HG03175 (cell line): ENCODE results near the gene GRIP1.

ENCODE experiments used
- ATAC-seq: cut with Tn5 transposase; IDR thresholded peaks from one replicate; pipeline ENCODE4 v1.9.1; 2021; ENCODE audit warnings: mild to moderate bottlenecking, moderate library complexity; ENCODE audit not compliant: unreplicated experiment

GRIP1 gene, protein sequence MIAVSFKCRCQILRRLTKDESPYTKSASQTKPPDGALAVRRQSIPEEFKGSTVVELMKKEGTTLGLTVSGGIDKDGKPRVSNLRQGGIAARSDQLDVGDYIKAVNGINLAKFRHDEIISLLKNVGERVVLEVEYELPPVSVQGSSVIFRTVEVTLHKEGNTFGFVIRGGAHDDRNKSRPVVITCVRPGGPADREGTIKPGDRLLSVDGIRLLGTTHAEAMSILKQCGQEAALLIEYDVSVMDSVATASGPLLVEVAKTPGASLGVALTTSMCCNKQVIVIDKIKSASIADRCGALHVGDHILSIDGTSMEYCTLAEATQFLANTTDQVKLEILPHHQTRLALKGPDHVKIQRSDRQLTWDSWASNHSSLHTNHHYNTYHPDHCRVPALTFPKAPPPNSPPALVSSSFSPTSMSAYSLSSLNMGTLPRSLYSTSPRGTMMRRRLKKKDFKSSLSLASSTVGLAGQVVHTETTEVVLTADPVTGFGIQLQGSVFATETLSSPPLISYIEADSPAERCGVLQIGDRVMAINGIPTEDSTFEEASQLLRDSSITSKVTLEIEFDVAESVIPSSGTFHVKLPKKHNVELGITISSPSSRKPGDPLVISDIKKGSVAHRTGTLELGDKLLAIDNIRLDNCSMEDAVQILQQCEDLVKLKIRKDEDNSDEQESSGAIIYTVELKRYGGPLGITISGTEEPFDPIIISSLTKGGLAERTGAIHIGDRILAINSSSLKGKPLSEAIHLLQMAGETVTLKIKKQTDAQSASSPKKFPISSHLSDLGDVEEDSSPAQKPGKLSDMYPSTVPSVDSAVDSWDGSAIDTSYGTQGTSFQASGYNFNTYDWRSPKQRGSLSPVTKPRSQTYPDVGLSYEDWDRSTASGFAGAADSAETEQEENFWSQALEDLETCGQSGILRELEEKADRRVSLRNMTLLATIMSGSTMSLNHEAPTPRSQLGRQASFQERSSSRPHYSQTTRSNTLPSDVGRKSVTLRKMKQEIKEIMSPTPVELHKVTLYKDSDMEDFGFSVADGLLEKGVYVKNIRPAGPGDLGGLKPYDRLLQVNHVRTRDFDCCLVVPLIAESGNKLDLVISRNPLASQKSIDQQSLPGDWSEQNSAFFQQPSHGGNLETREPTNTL

GRCh38 chr12:66678338-66679275 is at the start of gene GRIP1:
GRIP1 (minus strand) TSS chr12:66679076; CDS start chr12:66678904, 172 bp downstream.
- ATAC-seq, result no peak

- ATAC-seq, result no peak
Measured at GRCh38 chr12:66726556-66726955, 47.7 kb upstream of the GRIP1 start.

DNA sequence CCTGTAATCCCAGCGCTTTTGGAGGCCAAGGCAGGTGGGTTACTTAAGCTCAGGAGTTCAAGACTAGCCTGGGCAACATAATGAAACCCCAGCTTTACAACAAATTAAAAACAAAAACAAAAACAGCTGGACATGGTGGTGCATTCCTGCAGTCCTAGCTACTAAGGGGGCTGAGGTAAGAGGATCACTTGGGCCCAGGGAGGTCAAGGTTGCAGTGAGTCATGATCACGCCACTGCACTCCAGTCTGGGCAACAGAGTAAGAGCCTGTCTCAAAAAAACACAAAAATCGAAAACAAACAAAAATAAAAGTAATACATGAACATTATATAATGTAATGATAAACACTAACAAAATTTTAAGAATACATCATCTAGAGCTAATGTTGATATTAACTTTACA is 46.2 kb upstream of the GRIP1 start:
- no peak for ATAC-seq

DNA sequence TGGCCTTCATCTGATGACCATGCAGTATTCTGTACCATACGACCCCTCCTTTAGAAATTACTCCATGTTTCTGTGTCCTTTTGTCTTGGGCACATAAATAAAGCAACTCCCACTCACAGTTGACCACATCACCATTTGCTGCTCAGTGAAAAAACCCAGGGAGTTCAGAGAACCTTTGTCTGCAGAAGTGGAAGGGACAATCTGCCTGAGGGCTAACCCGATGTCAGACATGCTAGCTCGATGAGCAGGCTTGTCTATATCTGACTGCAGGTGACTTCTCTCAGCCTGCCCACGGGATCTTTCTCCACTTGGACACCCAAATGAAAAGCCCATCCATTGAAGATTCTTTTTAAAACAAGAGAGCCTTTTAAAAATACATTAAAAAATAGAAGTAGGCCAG is 45.7 kb upstream of the GRIP1 start:
- ATAC-seq, result no peak

- no peak for ATAC-seq
Measured at GRCh38 chr12:66724026-66724425, 45.1 kb upstream of the GRIP1 start.

- ATAC-seq, result no peak
Measured at GRCh38 chr12:66719862-66720261, 41.0 kb upstream of the GRIP1 start.

- ATAC-seq, result no peak
Measured at GRCh38 chr12:66717036-66717673, 38.3 kb upstream of the GRIP1 start.

- ATAC-seq, result no peak
Measured at GRCh38 chr12:66716522-66716921, 37.6 kb upstream of the GRIP1 start.

- ATAC-seq, result no peak
Measured at GRCh38 chr12:66714709-66715108, 35.8 kb upstream of the GRIP1 start.

DNA sequence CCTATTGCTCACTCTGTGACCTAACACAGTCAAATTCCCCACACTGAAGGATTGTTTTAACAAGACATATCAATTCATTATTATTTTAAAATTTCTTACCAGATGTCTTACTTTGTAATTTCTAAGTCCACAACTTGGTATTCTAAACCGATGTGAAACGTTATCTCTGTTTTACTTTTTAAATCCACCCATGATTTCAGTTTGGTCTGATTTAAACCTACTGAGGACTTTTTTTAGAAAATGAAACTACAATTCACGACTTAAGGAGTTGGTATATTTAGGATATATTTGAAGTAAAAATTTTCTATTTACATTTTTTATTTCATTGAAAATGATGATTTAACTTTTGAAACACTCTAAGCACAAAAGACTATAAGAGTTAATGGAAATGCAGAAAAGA is 35.1 kb upstream of the GRIP1 start:
- ATAC-seq, result no peak

DNA sequence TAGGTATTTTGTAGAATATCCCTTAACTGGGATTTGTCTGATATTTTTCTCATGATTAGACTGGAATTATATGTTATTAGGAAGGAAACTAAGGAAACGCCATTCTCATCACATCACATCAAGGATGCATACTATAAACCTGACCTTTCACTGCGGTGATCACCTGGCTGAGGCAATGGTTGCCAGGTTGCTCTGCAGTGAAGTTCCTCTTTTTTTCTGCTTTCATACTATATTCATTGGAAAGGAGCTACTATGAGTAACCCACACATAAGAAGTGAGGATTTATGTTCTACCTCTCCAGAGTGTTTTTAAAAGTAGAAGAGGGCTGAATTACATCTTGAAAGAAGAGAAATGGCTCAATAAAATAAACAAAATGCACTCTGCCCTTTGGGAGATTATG is 31.0 kb upstream of the GRIP1 start:
- no peak for ATAC-seq

DNA sequence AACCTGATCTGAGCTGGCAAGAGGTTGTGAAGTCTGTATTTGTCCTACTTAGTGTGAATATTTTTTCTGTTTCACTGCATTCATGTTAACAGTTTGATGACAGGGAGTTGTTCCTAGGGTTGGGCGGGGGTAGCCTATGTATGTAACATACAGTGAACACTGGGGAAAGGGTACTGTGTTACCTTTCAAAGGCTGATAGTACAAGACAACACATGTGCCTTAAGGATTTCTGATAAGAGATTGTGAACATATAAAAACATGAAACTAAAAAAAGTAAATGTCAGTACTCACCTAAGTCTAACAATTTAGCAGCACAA is 30.5 kb upstream of the GRIP1 start:
- ATAC-seq, result no peak

DNA sequence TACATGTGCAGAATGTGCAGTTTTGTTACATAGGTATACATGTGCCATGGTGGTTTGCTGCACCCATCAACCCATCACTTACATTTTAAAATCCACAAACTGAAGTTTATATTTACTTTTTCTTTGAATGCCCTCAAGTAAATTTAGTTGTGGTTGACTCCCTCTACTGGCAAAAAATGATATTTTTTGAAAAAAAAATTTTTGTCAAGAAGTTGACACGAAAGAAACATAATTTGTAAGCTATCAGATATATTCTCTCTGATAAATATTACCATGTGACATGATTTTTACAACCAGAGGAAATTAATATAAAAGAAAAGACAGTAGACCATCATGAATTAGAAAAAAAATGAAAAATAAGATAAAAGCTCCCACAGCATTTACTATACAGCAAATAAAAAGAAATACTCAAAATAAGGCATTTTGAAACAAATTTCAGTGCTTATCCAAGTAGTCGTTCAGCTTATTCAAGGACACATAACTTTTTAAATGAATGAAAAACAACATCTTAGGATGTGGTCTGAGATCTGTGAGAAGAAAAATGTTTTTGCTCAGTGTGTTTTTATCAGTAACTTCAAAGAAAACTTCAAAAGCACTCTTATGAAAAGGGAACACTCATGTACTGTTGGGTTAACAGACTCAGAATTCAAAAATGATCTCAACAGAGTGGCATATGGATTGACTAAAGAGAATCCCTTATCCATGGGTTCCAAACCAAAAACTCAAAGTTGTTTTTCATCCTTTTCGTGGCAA is 30.0 kb upstream of the GRIP1 start:
- no peak for ATAC-seq

DNA sequence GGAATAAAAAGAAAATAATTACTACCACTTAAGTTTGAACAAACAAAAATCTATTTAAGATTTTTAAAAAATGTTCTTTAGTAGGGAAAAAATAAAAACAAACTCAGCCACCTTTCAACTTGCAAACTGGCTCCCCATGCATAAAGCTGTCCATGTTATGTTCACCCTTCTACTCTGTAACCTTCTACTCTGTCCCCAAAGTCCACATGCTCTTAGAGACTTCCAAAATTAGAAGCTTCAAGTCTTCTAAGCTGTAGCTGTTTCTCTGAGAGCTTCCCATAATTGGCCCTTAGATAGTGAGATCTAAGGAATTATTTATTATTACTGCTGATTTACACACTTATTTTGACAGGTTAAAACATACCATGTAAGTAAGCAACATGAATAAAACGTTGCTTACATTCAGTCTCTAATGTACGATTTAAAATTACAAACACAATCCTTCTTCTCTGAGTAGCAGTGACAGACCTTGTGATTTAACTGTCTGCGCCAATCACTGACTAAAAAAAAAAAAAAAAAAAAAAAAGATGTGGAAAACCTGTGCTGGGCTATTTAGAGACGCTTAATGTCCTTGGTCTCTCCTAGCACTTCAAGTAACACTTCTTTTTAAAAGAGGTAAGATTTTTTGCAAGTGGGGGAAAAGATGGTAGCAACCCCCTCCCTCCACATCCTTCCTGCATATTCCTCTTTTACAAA is 28.3 kb upstream of the GRIP1 start:
- ATAC-seq, result no peak

DNA sequence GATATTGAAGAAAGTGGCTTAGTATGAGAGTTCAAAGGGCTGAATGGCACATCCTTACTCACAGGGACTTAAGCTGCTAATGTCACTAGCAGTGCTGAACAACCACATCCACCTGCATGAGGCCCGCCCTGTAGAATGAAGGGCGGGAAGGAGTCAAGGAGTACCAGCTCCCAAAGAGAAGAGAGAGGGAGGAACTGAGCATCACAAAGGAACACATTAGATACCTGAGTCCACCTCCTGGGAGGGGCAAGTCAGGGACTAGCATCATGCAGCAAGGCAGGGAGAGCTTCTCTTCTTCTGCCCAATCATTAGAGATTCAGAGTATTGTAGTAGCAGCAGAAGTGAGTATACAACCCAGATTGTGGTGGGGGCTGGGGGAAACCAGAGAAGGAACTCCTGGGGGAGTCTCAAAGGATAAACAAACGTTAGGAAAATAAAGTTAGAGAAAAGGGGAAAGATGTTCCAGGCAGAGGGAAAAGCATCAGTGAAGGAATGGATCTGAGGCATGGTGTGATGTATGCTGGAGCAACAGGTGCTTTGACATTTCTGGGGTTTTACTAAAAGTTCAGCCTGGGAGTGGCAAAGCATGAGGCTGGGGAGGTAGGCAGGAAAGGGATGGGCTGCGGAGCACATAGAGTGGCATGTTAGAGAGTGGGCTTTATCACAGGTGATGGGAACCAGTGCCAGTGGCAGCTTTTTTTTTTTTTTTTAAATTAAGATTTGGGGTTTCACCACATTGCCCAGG is 21.0 kb upstream of the GRIP1 start:
- ATAC-seq, result no peak

DNA sequence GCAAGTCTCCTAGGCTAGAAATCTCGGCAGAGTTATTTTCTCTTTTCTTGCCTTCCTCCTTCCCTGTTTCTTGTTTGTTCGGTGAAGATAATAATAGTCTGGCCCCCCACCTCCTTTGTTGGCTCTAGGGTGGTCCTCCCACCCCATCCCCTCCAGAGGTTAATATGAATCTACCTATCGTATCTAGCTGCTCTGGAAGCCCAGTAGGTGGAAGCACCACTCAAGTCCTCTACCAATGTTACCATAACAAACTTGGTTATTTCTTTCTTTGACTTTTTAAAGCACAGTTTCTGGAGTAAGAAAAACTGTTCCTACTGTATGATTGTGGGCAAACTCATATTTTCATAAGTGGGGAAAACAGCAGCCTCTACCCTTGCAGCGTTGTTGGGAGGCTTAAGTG is 19.7 kb upstream of the GRIP1 start:
- no peak for ATAC-seq

DNA sequence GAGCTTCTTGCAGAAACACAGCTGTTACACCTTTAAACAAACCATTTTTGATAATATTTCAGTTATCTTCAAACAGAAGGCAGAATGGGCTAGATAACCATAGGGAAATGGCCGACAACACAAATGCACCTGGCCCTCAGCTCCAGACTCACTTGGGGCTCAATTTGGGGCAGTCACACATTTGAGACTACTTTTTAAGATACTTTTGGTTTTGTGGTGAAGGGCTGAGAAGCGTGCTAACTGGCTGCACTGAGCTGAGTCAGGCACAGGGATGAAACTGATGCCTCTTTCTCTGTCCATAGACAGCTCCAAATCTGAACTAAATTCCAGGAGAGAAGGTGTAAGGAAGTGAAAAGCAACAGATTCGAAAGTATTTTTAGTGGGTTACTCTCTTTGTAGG is 18.5 kb upstream of the GRIP1 start:
- no peak for ATAC-seq
